HG03521 (cell line): ENCODE data around the gene CLDN24.
A peak's percentile ranks its signal among the peaks of the same experiment; 100 is the strongest.

ENCODE experiments used
- ATAC-seq: cut with Tn5 transposase; IDR thresholded peaks from one replicate; pipeline ENCODE4 v1.9.1; 2021; ENCODE audit warnings: mild to moderate bottlenecking, moderate library complexity; ENCODE audit not compliant: unreplicated experiment

CLDN24 gene

GRCh38 chr4:183286590-183287308 is 35.5 kb downstream of the CLDN24 start:
- peak; percentile 24 for ATAC-seq

- ATAC-seq = no peak
Measured at GRCh38 chr4:183285886-183286285, 36.3 kb downstream of the CLDN24 start.

GRCh38 chr4:183284965-183285364 is 37.3 kb downstream of the CLDN24 start:
- ATAC-seq = no peak

GRCh38 chr4:183284258-183284785 is 37.9 kb downstream of the CLDN24 start:
- ATAC-seq = no peak

GRCh38 chr4:183276106-183276505 is 46.1 kb downstream of the CLDN24 start:
- ATAC-seq = no peak

- no peak for ATAC-seq
Measured at GRCh38 chr4:183272384-183272783, 49.8 kb downstream of the CLDN24 start.
